Keratinocyte (primary cell): ENCODE measurements around the gene HMCES. TPM values are rescaled to one million over a fixed set of nuclear protein-coding genes. Genes with fewer than 3 reads are reported as not detected.

Experiments used
- DNase-seq: peaks from one replicate; pipeline ENCODE4 v3.0.0-alpha.2; 2011; ENCODE audit warnings: low read depth, missing footprints, low spot score
- FAIRE-seq: peaks from 2 replicates; lab custom pipeline; 2011; peaks lifted over from hg19 to GRCh38; lab: Jason Lieb, UNC
- H2AFZ ChIP-seq: 2 replicates; pipeline ENCODE4 v1.6.0; 2012; ENCODE audit warnings: low read length, control low read depth, inconsistent platforms; ENCODE audit not compliant: control insufficient read depth
- H3K27ac ChIP-seq: 2 replicates; pipeline ENCODE4 v1.5.1; 2011; ENCODE audit warnings: low read length; ENCODE audit not compliant: control insufficient read depth, insufficient read depth
- H3K27me3 ChIP-seq: 3 replicates; pipeline ENCODE4 v1.6.0; 2011; ENCODE audit warnings: low read length; ENCODE audit not compliant: control insufficient read depth, insufficient read depth; ENCODE audit errors: extremely low read depth
- H3K36me3 ChIP-seq, 2 experiments: 2 replicates in 1 of 2; 3 replicates in 1 of 2; pipeline ENCODE4 v1.5.1; 2011; ENCODE audit warnings: low read length in 2 of 2, mild to moderate bottlenecking in 1 of 2; ENCODE audit not compliant: control insufficient read depth in 2 of 2, insufficient read depth in 2 of 2; ENCODE audit errors: extremely low read depth in 1 of 2
- H3K4me1 ChIP-seq: 3 replicates; pipeline ENCODE4 v1.5.1; 2011; ENCODE audit warnings: low read length; ENCODE audit not compliant: control insufficient read depth, insufficient read depth; ENCODE audit errors: extremely low read depth
- H3K4me2 ChIP-seq: 3 replicates; pipeline ENCODE4 v1.6.0; 2011; ENCODE audit warnings: low read depth, low read length; ENCODE audit not compliant: control insufficient read depth, insufficient read depth; ENCODE audit errors: extremely low read depth
- H3K4me3 ChIP-seq, 3 experiments: fragments of 200-600 bp in 1 of 3; sonication (generic) in 1 of 3; 2 replicates in 2 of 3; 3 replicates in 1 of 3; pipeline ENCODE4 v1.5.1; 2011 to 2016; ENCODE audit warnings: low read length in 3 of 3, mild to moderate bottlenecking in 3 of 3, control low read depth in 2 of 3, inconsistent platforms in 1 of 3, low read depth in 1 of 3, mixed read lengths in 1 of 3, mixed run types in 1 of 3, moderate library complexity in 1 of 3; ENCODE audit not compliant: control insufficient read depth in 2 of 3, insufficient read depth in 2 of 3; ENCODE audit errors: extremely low read depth in 1 of 3
- H3K79me2 ChIP-seq: 2 replicates; pipeline ENCODE4 v1.6.0; 2012; ENCODE audit warnings: low read length; ENCODE audit not compliant: control insufficient read depth, insufficient read depth
- H3K9ac ChIP-seq: 3 replicates; pipeline ENCODE4 v1.6.0; 2011; ENCODE audit warnings: low read length; ENCODE audit not compliant: control insufficient read depth, insufficient read depth; ENCODE audit errors: extremely low read depth
- H3K9me1 ChIP-seq: 3 replicates; pipeline ENCODE4 v1.6.0; 2011; ENCODE audit warnings: low read length; ENCODE audit not compliant: control insufficient read depth, insufficient read depth; ENCODE audit errors: extremely low read depth
- H3K9me3 ChIP-seq: 2 replicates; pipeline ENCODE4 v1.5.1; 2012; ENCODE audit warnings: low read depth, low read length; ENCODE audit not compliant: control insufficient read depth
- H4K20me1 ChIP-seq: 3 replicates; pipeline ENCODE4 v1.6.0; 2011; ENCODE audit warnings: low read length; ENCODE audit not compliant: control insufficient read depth, insufficient read depth; ENCODE audit errors: extremely low read depth
- EZH2 ChIP-seq: IDR thresholded peaks from one replicate; pipeline ENCODE4 v1.6.1; 2012; ENCODE audit warnings: inconsistent platforms, mild to moderate bottlenecking, low read length, moderate library complexity
- dilution Hi-C: fragments of 300-500 bp; cut with MboI; formaldehyde crosslinking; loops from one replicate; pipeline ENCODE4 v1.7.0; 2020; ENCODE audit warnings: low sequenced_read_pairs; ENCODE audit not compliant: extremely low pct_ligation_motif_present
- polyA plus RNA-seq, 5 experiments: library from polyadenylated mRNA; depleted of rRNA in 3 of 5; stranded (reverse) in 3 of 5; stranded (forward) in 1 of 5; unstranded in 1 of 5; fragments of >200 nt; gene quantifications; 1 replicate in 1 of 5; 2 replicates in 3 of 5; 3 replicates in 1 of 5; pipeline versions ENCODE4 v1.2.1 to v1.2.3, GENCODE V29; 2011 to 2012; ENCODE audit warnings: missing spikeins in 2 of 5, low read depth in 1 of 5, low replicate concordance in 1 of 5
- TF ChIP-seq, protein P1 (sequence below), 3 experiments: IDR thresholded peaks in 1 of 3; conservative IDR thresholded peaks in 1 of 3; optimal IDR thresholded peaks in 1 of 3; 2 replicates in 2 of 3; 3 replicates in 1 of 3; pipeline versions ENCODE3 to v1.5.1; 2011; ENCODE audit warnings: low read length in 3 of 3, mild to moderate bottlenecking in 3 of 3, moderate library complexity in 2 of 3, control low read depth in 1 of 3, inconsistent platforms in 1 of 3; ENCODE audit not compliant: insufficient read depth in 2 of 3; ENCODE audit errors: extremely low read depth in 1 of 3

HMCES gene
- polyA plus RNA-seq, 1 donor (not counting 4 experiments of a cell fraction or from before 2014, with no cell fraction given), result 54.6 TPM

- Histone ChIP-seq H3K79me2 (no peaks in the 10 kb centered on the region), H3K36me3 (no peaks in the 10 kb centered on the region), H3K9me1 (no peaks in the 10 kb centered on the region), H3K27ac (no peak overlapping the region), H3K9me3 (no peaks in the 10 kb centered on the region), H3K27me3 (no peaks in the 10 kb centered on the region), H4K20me1 (no peaks in the 10 kb centered on the region), H3K4me1 (no peaks in the 10 kb centered on the region), H3K4me2 (no peak overlapping the region), H3K4me3 (no peak overlapping the region), H3K9ac (no peak overlapping the region), H2AFZ (no peak overlapping the region)
- TF ChIP-seq EZH2, result no peak
- TF ChIP-seq, protein P1, sequence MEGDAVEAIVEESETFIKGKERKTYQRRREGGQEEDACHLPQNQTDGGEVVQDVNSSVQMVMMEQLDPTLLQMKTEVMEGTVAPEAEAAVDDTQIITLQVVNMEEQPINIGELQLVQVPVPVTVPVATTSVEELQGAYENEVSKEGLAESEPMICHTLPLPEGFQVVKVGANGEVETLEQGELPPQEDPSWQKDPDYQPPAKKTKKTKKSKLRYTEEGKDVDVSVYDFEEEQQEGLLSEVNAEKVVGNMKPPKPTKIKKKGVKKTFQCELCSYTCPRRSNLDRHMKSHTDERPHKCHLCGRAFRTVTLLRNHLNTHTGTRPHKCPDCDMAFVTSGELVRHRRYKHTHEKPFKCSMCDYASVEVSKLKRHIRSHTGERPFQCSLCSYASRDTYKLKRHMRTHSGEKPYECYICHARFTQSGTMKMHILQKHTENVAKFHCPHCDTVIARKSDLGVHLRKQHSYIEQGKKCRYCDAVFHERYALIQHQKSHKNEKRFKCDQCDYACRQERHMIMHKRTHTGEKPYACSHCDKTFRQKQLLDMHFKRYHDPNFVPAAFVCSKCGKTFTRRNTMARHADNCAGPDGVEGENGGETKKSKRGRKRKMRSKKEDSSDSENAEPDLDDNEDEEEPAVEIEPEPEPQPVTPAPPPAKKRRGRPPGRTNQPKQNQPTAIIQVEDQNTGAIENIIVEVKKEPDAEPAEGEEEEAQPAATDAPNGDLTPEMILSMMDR (optimal IDR thresholded peaks at IDR 0.05 in 1 of 3, IDR thresholded peaks at IDR 0.05 in 1 of 3, conservative IDR thresholded peaks at IDR 0.05 in 1 of 3; ENCODE audit: extremely low read depth in 1 of 3, insufficient read depth in 2 of 3, low read length in 3 of 3), result peak in 2 of 3 experiments; percentile 16 to 26
- FAIRE-seq (no peak), DNase-seq (no peak)
- dilution Hi-C loops, result no loop called here
Observed at GRCh38 chr3:129323651-129324294, 45.1 kb downstream of the HMCES start.

DNA sequence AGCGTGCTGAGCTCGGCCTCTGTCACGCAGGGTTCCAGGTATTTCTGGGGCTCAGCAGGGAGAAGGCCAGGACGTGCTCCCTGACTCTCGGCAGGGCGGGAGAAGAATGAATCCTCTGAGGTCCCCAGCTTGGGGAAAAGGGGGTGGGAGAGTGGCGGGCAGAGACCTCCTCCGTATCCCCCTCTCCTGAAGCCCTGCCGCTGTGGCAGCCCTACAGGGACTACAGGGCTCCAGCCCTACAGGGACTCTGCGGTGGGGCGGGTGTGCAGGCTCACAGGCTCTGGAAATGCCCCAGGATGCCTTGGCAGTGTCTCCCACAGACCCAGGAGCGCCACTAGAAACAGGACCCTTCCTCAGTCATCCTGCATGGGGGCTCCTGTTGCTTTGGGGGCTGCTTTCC is 46.2 kb downstream of the HMCES start:
- DNase-seq (no peak), FAIRE-seq (no peak)
- Histone ChIP-seq H3K27ac (no peak overlapping the region), H3K9me3 (no peaks in the 10 kb centered on the region), H3K9ac (no peak overlapping the region), H3K9me1 (no peaks in the 10 kb centered on the region), H2AFZ (no peak overlapping the region), H3K27me3 (no peaks in the 10 kb centered on the region), H3K79me2 (no peaks in the 10 kb centered on the region), H3K36me3 (no peaks in the 10 kb centered on the region), H4K20me1 (no peaks in the 10 kb centered on the region), H3K4me3 (no peak overlapping the region), H3K4me2 (no peak overlapping the region), H3K4me1 (no peaks in the 10 kb centered on the region)
- dilution Hi-C loops, result no loop called here
- TF ChIP-seq, protein P1 (optimal IDR thresholded peaks at IDR 0.05 in 1 of 3, IDR thresholded peaks at IDR 0.05 in 1 of 3, conservative IDR thresholded peaks at IDR 0.05 in 1 of 3; ENCODE audit: extremely low read depth in 1 of 3, insufficient read depth in 2 of 3, low read length in 3 of 3), result no peak
- no peak for TF ChIP-seq EZH2
